OCI-LY1 (cell line): ENCODE results near the gene CCNJL.

Experiments used
- CTCF ChIP-seq: fragments of 200-600 bp; sonication (generic), shearing (Covaris generic); IDR thresholded peaks from 2 replicates; pipeline ENCODE4 v1.5.1; 2017; ENCODE audit warnings: mild to moderate bottlenecking, antibody characterized with exemption, low read length, moderate library complexity, mixed read lengths
- EZH2 ChIP-seq: fragments of 200-600 bp; sonication (generic), shearing (Covaris generic); IDR thresholded peaks from 2 replicates; pipeline ENCODE4 v1.8.0; 2017; ENCODE audit warnings: borderline replicate concordance, mixed run types, mild to moderate bottlenecking, antibody characterized with exemption, low read length, moderate library complexity, mixed read lengths

DNA sequence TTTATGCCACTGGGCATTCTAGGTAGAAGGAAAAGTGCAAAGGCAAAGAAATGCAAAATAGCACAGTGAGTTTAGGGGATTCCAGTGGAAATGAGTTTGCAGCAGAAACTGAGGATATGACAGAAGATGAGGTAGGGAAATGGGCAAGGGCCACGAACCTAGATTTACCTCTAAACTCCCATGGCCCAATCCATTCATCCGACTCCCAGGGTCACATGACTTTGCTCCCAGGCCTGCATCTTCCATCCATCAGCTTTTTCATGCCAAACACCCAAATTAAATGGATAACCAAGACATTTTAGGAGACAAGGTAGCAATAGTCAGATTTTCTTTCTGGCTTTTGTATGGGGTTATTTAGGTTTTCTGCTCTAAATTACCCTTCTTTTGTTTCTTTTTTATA, 105.3 kb downstream of the CCNJL start:
- TF ChIP-seq CTCF = no peak
- TF ChIP-seq EZH2 = no peak
